Nephron progenitor cell (in vitro differentiated cells): ENCODE data around the gene TAS1R1.

Source experiments
- DNase-seq: peaks from one replicate; pipeline ENCODE4 v3.0.0; 2021
- H3K27ac Mint-ChIP-seq: 2 replicates; pipeline ENCODE4 v1.8.0; 2021; ENCODE audit warnings: mild to moderate bottlenecking, moderate library complexity, mixed read lengths
- H3K27me3 Mint-ChIP-seq: 2 replicates; pipeline ENCODE4 v1.8.0; 2021; ENCODE audit warnings: mild to moderate bottlenecking, low read depth, mixed read lengths; ENCODE audit not compliant: poor library complexity
- H3K36me3 Mint-ChIP-seq: 2 replicates; pipeline ENCODE4 v1.8.0; 2021; ENCODE audit warnings: low read depth, mixed read lengths
- H3K4me1 Mint-ChIP-seq: 2 replicates; pipeline ENCODE4 v1.8.0; 2021; ENCODE audit warnings: mixed read lengths
- H3K4me3 Mint-ChIP-seq: 2 replicates; pipeline ENCODE4 v1.8.0; 2021; ENCODE audit warnings: mild to moderate bottlenecking, moderate library complexity, mixed read lengths
- H3K9me3 Mint-ChIP-seq: 2 replicates; pipeline ENCODE4 v1.8.0; 2021; ENCODE audit warnings: mild to moderate bottlenecking, moderate library complexity, mixed read lengths
- CTCF ChIP-seq: fragments of 200-600 bp; sonication (generic); IDR thresholded peaks from 2 replicates; pipeline ENCODE4 v1.5.0; 2021; ENCODE audit warnings: antibody characterized with exemption

Gene TAS1R1

GRCh38 chr1:6538956-6539355, 16.2 kb upstream of the TAS1R1 start:
- no peak overlapping the region for H3K4me3 Mint-ChIP-seq
- peaks cover 4% of the 10 kb centered on the region for H3K27me3 Mint-ChIP-seq
- no peak for DNase-seq
- peak overlapping the region; percentile 39 for H3K27ac Mint-ChIP-seq
- peaks cover 5% of the 10 kb centered on the region for H3K4me1 Mint-ChIP-seq
- peaks cover 48% of the 10 kb centered on the region for H3K36me3 Mint-ChIP-seq
- no peaks in the 10 kb centered on the region for H3K9me3 Mint-ChIP-seq
- TF ChIP-seq CTCF: no peak

DNA sequence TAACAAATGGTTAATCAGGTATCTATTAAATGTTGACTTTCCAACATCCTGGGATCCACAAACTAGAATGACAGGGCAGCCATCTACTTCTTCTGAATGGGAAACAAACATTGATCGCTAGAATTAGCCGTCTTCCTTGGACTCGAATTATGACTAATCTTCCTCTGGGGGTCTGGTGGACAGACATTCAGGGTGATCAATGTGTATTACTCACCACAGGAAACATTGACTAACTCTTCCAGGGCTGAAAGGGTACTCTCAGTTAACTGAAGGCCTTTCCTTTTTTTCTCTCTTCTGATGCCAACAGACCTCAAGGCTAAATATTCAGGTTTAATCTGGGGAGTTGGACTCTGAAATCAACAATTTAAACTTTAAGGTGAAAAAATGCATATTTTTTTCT, 10.3 kb upstream of the TAS1R1 start:
- TF ChIP-seq CTCF: no peak
- H3K4me3 Mint-ChIP-seq: no peak overlapping the region

DNA sequence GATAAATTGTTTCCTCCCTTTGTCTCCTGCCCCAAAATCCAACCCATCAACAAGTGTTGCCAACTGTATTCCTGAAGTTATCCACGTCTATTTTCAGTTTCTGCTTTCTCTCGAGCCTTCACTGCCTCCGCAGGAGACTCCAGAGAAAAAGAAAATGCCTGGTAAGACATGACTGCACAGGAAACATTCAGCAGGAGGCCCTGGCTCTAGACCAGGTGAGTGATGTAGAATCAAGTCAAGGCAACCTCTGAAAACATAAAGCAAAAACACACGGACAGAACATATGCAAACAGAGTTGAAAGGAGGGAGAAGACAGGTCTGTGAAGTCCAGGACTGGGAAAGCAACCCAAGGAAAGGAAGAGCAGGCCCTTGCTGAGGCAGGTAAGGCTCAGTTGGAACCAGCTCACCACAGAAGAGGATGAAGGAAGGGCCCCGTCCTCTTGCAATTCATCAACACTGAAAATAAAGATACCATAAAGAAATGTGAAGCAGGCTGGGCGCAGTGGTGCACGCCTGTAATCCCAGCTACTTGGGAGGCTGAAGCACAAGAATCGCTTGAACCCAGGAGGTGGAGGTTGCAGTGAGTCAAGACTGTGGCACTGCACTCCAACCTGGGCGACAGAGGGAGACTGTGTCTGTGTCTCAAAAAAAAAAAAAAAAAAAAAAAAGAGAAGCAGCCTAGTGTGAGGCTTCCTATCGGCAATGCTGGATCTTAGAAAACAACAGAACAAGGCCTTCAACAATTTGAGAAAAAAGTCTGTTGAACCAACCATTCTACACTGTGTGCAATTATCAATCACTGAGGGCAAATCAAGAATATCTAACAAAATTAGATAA, 9.6 kb upstream of the TAS1R1 start:
- Mint-ChIP-seq H3K4me1 (no peaks in the 10 kb centered on the region), H3K36me3 (peaks cover 65% of the 10 kb centered on the region), H3K9me3 (no peaks in the 10 kb centered on the region), H3K27ac (no peak overlapping the region), H3K4me3 (no peak overlapping the region), H3K27me3 (no peaks in the 10 kb centered on the region)
- TF ChIP-seq CTCF: no peak
- no peak for DNase-seq

More for the DNA sequence above, 10.3 kb upstream of the TAS1R1 start:
- H3K36me3 Mint-ChIP-seq: peaks cover 62% of the 10 kb centered on the region
- H3K4me1 Mint-ChIP-seq: no peaks in the 10 kb centered on the region
- H3K27ac Mint-ChIP-seq: no peak overlapping the region
- peaks cover under 1% of the 10 kb centered on the region for H3K27me3 Mint-ChIP-seq
- DNase-seq: no peak
- H3K9me3 Mint-ChIP-seq: no peaks in the 10 kb centered on the region

- Mint-ChIP-seq H3K27me3 (no peaks in the 10 kb centered on the region), H3K4me3 (no peak overlapping the region), H3K9me3 (no peaks in the 10 kb centered on the region), H3K36me3 (peaks cover 63% of the 10 kb centered on the region), H3K27ac (peak overlapping the region; percentile 16), H3K4me1 (no peaks in the 10 kb centered on the region)
- TF ChIP-seq CTCF: no peak
- DNase-seq: no peak
Observed at GRCh38 chr1:6546326-6546725, 8.8 kb upstream of the TAS1R1 start.

DNA sequence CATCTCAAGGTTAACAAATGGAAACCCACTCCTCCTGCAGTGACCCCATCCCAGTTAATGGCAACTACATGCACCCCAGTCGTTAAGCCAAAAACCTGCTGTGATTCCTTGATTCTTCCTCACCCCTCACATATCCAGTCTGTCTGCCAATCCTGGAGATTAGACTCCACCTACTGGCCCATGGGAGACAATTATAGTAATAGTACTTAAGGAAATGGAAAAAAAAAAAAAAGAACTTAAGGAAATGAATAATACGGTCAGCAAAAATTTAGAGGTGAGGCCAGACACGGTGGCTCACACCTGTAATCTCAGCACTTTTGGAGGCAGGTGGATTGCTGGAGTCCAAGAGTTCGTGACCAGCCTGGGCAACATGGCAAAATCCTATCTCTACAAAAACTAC, 7.8 kb upstream of the TAS1R1 start:
- DNase-seq: no peak
- Mint-ChIP-seq H3K36me3 (peaks cover 54% of the 10 kb centered on the region), H3K27ac (peak overlapping the region; percentile 78), H3K4me3 (no peak overlapping the region), H3K27me3 (no peaks in the 10 kb centered on the region), H3K9me3 (no peaks in the 10 kb centered on the region), H3K4me1 (no peaks in the 10 kb centered on the region)
- no peak for TF ChIP-seq CTCF
